ENCODE data around the gene PLXND1.

PLXND1 gene

DNA sequence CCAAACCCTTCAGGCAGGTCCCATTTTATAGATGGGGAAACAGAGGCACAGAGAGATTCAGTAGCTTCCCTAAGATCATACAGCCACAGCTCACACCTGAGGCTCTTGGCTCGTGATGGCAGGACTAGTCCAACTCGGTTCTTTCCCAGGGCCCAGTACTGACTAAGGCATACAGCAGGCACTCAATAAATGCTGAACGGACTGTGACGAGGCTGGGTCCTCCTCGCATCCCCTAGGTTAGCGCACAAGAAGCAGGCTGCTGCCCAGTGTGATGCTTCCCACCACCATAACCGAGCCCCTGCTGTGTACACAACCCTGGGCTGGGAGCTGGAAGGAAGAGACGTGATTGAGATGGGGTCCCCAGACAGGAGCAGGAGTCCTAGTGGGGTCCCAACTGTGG is 24.9 kb downstream of the PLXND1 start:
- no peak for FAIRE-seq

DNA sequence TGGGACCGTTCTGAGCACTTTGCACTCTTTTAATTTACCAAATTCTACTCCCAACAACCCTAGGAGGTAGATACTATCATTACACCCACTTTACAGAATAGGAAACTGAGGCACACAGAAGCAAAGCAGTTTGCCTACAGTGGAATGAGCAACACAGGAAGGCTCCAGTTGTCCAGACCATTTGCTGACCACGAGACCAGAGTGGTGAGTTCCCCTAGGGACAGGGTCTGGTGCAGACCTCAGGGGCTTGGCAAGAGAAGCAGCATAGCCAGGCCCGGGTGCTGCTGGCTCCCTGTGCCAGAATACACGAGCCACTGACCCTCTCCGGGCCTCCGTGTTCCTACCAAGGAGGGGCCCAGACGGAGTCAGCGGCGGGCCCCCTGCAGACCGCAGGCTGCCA is 26.5 kb downstream of the PLXND1 start:
- FAIRE-seq: no peak

DNA sequence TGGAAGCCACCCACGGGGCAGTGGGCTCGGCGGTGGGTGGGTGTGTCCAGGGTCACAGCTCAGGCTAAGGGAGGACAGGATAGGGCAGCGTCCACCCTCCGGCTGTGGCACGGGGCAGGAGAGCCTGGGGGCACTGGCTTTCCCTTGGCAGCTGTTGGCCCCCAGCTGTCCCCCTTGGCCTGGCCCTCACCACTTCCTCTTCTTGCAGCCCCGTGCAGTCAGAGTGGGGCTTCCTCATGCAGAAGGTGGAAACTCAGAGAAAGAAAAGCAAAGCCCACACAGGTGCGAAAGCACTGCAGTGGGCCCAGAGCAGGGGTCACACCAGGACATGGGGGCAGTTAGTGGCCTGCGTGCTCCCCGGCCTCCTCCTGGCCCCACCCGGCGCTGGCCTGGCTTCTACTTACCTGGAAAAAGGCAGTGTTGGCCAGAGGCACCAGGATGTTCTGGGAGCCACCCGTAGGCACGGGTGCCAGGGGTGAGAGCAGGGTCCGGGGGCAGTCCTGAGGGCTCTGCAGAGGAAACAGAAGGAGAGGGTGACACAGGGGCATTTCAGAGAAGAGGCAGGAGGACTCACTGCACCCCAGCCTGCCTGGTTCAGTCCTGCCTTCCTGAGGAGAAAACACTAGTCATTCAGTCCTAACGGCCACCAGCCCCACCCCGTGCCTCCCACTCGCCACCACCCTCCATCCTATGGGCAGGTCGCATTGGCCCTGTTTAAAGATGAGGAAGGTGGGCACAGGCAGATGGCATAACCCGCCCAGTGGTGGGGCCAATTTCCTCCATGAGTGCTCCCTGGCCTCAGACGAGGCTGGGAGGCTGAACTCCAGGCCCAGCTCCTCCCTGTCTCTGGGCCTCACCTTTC is 28.3 kb downstream of the PLXND1 start:
- no peak for FAIRE-seq

DNA sequence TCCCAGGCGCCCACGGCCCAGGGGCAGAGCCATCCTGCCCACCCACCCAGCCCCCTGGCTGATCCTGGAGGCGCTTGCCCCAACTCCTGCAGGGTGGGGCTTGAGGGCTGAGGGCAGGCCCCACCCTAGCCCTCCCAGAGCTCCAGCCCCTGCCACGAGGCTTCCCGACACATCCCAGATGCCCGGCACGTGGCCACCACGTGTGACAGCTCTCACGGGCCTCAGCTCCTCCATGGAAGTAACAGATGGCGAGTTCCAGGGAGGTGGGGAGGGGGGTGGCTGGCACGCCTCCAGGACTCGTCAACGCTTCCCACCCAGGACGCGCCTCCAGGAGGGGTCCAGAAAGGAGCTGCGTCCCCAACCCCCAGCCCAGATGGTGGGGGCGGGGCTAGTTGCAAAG is 29.1 kb downstream of the PLXND1 start:
- FAIRE-seq: no peak

DNA sequence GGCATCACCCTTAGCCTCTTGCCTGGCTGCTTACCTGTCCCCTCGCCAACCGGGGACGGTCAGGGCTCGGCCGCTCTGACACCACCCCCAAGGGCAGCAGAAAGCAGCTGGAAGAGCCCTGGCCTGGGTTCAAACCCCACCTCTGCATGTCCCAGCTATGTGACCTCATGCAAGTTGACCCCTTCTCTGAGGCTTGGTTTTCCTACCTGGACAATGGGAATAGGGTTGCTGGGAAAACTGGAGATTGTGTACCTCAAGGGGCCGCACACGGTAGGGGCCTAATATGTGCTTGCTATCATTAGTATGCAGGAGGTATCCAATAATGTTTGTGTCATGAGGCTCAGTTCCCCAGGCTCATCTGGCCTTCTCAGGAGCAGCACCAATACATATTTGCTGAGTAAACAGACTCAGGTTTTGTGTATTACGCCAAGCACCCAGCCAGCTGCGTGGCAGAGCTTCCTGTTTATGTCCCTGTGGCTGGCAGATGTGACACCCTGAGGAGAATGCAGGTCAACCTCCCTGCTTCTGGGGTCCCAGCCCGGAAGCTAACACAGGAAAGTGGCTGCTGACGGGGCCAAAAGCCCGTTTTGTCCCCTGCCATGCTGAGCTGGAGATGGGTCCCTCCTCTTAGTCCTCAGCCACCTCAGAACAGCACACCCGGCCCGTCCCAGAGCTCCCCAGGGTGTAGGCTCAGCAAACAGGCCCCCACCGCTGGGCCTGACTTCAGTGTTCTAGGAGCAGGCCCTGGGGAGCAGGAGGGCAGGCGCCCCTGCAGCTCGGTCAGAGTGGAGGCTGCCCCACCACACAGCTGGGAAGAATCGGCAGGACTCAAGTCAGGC is 29.7 kb downstream of the PLXND1 start:
- FAIRE-seq: no peak

DNA sequence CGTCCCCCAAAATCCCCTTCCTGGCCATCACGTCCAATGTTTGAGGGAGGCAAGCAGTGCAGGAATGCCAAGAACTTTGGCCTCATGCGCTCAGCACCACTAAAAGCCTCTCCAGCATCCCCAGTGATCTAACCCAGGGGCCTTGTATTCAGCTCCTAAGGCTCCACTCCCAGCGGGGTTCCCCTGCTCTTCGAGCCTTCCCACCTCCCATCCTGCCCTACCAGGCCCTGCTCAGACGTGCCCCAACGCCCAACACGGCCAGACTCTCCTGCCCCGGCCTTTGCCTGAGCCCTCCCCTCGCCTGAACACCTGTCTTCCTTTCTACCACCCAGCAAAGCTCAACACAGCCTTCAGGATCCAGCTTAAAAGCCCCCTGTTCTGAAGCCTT is 30.5 kb downstream of the PLXND1 start:
- no peak for FAIRE-seq

DNA sequence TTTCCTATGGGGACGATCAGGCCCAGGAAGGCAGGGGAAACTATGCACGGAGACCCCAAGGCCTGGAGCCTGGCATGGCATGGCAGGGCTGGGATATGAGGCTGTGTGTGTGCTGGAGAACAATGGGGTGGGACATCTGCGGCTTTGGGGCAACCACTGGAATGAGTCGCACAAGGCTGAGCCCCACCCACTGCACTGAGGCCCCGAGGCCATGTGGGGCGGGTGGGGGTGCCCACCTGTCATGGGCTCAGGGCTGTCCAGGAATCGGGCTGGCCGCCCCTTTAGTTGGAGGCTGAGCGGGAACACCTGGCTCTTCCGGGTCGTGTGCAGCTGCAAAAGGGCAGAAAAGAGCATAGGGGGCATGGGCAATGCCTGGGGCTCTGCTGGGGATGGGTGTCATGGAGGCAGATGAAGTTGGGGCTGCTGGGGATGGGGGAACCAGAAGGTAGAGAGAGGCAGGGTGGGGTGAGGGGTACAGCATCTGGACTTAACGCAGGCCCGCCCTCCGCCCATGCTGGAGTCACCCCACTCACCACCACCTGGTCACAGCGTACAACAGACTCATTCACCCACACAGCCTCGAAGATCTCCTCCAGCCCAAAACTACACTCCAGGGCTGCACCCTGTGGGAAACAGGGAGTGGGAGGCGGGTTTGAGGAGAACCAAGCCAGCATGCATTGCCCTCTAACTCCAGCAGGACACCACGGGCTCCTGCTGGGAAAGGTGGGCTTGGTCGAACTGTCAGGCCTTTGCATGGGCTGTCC is 31.1 kb downstream of the PLXND1 start:
- no peak for FAIRE-seq

DNA sequence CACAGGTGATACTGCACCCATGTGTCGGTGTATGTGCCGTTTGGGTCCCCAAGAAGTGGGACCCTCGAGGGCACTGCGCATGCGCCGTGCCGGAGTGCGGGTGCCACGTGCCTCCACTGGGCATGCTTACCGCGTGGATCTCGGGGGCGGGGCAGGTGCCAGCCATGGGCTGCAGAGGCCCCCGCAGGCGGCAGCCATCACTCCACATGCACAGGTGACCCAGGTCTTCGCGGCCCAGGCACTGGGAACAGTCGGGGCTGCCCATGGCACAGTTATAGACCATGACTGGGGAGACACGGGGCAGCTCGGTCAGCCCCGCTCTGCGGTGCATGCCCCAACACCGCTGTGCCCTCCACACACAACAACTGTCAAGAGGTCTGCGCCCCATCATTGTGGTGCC is 32.3 kb downstream of the PLXND1 start:
- no peak for FAIRE-seq

DNA sequence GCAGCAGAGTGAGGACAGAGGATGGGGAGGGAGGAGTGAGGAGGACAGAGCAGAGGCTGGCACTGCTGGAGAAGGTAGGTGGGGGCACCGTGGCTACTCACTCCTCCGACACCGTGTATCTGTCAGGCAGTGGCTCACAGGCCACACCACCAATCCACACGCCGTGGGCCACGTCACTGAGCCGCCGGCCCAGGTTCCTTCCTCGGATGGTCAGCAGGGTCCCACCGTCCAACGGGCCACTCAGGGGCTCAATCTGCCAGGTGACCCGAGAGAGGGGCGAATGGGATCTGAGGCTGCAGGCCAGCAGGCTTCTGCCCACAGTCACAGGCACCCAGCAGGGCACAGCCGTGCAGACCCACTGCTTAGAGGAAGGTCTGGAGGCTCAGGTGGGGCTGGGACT is 33.0 kb downstream of the PLXND1 start:
- FAIRE-seq: no peak

DNA sequence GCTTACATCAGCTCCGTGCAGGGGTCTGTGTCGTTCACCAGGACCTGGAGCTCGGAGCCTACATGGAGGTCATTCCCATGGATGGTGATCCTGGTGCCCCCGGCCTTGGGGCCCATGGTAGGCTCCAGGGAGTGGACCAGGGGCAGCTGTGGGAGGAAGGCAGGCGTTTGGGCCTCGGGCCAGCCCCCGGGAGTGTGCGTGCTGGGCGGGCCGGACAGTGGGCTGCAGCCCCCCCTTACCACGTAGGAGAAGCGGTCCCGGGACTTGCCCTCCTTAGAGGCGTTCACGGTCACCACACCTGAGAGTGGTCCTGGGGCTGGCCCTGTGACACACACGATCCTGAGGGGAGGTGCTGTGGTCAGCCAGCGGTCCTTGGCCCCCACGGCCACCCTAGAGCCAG is 33.9 kb downstream of the PLXND1 start:
- FAIRE-seq: no peak

DNA sequence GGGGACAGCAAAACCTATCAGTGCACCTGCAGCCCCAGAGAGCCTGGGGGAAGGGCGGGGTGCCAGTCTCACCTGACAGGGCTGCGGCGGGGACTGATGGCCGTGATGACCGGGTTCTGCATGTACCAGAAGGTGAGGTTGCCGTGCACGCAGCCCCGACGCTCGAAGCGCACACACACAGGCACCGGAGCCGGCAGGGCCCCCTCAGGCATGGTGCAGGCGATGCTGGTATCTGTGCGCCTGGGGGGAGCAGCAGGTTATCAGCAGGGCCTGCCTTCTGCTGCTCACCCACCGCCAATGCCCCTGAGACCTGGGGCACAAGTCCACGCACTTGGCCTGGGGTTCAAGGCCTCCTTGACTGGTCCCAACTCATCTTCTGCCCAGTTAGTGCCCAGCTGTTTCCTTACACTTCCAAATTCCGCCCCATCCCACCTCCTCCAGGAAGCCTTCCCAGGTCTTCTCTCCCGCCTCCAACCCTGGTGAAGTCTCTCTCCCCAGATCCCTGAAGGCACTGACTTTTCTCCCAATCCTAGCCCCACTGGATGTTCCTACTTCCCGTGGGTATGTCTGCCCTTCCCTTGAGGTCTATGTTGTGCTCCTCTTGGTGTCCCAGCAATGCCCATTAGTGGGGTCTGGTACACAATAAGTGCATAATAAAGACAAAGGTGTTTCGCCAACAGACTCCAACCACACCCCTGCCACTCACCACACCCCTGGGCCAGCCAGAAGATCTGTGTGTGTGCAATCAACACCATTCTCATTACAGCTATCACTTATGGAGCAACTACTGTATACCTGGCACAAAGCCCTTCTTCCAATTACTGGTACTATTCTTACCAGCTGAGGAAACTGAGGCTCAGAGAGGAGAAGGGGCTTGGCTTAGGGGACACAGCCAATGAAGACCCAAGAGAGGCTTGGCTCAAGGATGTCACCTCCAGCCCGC is 34.6 kb downstream of the PLXND1 start:
- FAIRE-seq: no peak

DNA sequence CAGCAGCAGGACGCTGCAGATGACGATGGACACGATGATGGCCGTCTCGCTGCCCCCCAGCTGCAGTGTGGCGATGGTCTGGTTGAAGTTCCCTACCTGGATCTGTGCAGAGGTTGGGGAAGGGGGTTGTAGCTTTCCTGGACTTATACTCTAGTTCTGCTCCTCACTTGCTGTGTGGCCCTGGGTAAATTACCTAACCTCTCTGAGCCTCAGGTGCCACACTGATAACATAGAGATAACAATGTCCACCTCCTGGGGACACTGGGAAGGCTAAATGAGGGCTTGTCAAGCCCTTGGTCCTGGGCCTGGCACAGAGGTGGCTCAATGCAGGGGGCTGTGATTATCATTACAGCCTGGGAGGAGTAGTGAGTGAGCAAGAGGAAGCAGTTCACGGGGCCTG is 36.6 kb downstream of the PLXND1 start:
- FAIRE-seq: no peak

DNA sequence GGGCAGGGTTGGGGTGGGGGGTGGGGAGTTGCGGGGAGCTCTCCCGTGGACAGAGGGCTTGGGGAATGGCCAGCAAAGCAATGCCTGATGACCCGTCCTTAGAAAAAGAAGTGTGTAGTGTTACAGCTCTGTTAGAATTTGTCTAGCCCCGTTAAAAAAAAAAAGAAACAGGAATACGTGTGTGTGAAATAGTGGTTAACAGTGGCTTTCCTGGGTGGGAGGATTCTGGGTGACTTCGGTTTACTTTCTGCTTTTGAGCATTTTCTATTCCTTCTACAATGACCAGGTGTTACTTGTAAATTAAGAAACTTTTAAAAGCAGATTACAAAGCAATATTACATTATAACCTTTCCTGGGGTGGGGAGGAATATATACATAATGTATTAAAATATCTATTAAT is 38.5 kb downstream of the PLXND1 start:
- no peak for FAIRE-seq

DNA sequence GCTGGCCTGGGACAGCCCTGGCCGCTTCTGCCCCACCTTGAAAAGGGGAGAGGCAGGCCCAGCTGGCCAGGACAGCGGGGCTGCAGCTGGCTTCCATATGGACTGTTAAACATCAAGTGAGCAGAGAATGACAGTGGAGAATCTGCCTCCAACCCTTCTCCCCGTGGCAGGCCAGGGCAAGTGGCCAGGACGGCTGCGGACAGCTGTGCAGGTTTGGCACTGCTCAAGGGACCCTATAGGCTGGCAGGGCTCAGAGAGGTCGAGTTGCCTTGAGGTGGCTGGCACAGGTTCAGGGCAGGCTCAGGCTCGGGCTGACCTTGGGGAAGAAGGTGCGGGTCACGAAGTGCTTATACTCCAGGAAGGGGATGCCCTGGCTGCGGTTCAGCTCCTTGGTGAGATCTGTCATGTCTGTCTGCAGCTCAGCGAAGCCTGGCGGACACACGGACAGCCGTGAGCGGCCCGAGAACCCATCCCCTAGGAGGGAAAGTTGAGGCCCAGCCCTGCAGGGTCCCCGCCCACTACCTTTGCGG is 39.2 kb downstream of the PLXND1 start:
- no peak for FAIRE-seq

DNA sequence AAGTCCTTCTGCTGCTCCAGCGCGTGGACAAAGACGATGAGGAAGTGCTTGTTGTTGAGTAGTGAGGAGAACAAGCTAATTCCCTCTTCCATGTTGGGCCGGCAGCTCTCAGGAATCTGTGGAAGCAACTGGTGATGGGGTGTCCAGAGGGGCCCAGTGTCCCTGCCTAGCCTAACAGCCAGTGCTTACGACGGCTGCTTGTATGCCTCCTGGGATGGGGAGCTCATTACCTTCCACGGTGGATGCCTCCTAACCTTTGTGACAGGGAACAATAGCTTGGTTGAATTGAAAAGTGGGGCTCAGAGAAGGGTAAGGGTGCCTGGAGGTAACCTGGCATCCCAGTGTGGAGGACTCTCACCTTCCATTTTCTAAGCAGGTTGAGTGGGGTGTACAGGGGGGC is 40.6 kb downstream of the PLXND1 start:
- FAIRE-seq: no peak

DNA sequence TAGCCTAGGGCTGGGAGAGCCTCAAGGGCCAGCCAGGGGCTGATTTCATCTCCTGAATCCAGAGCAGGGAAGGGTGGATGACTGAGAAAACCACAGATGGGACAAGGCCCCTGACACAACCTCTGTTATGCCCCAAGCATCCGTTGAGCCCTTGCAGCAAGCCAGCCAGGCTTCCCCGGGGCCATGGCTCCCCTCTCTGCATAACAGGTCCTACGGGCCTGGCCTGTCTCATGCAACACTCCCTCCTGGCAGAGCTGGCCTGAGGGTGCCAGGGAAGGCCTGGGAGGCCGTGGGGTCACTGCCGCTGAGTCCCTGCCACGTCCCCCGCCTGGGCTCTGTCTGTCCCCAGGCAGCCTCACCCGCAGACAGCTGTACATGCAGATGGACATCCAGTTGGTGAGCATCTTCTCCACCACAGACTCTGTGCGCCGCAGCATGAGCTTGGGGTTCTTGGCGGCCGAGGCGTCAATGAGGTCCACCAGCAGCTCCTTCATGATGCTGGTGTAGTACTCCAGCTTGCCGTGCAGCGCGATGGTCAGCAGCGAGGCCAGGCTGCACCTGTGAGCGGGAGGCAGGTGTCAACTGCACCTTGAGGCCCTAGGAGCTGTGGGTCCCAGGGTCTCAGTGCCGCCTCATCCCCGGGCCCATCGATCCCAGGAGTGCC is 41.4 kb downstream of the PLXND1 start:
- no peak for FAIRE-seq

DNA sequence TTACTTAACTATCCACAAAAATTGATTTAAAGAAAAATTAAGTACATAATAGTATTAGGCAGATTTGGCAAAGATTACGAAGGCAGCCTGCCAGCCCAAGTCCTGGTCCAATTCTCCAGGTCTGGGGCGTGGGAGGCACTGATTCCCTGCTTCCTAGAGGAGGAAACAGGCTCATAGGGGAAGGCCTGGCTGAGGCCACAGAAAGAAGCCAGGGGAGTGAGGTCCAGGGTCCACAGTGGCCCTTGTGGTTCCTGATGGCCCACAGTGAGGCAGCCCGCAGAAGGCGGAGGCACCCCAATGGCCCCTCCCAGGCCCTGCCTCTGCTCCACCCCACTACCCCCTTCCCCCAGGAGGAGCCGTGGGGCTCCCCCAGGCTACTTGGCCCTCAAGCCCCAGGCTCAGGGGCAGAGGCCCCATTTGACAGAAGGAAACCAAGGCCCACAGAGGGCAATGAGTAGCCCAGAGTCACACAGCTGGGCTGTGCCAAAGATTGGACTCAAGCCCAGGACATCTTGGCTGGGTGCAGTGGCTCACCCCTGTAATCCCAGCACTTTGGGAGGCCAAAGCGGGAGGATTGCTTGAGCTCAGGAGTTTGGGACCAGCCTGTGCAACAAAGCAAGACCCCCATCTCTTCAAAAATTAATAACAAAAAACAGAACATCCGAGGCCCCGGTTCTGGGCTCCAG is 42.5 kb downstream of the PLXND1 start:
- FAIRE-seq: no peak

DNA sequence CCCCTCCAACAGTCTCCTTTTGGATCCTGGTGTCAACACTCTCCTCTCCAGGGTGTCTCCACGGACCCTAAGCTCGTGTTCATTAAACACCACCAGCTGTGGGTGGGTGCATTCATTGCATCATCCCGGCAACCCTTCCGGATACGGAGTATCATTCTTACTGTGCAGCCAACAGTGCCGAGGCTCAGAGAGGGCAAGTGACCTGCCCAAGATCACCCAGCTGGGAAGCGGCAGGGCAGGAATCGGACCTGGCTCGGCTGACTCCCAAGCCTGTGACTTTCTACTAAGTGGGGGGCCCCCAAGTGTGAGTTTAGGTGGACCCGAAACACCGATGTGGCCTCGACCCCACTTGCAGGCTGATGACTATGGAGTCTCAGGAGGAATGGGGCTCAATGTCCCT is 43.1 kb downstream of the PLXND1 start:
- no peak for FAIRE-seq

DNA sequence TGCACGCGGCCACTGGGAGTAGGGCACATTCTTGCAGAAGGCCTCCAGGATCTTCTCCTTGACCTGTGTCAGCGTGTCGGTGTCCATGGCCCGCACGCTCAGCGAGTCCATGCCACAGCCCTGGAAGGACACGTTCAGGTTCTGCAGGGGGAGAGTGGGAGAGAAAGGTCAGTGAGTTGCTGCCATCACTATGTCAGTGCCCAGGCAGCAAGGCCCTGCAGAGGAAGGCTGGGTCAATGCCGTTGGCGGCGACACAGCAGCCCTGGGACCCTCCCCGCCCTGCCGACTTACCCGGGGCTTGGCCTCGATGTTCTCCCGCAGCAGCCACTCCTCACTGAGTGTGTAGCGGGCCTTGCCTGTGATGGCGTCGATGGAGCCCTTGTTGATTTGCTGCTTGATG is 43.7 kb downstream of the PLXND1 start:
- FAIRE-seq: no peak

DNA sequence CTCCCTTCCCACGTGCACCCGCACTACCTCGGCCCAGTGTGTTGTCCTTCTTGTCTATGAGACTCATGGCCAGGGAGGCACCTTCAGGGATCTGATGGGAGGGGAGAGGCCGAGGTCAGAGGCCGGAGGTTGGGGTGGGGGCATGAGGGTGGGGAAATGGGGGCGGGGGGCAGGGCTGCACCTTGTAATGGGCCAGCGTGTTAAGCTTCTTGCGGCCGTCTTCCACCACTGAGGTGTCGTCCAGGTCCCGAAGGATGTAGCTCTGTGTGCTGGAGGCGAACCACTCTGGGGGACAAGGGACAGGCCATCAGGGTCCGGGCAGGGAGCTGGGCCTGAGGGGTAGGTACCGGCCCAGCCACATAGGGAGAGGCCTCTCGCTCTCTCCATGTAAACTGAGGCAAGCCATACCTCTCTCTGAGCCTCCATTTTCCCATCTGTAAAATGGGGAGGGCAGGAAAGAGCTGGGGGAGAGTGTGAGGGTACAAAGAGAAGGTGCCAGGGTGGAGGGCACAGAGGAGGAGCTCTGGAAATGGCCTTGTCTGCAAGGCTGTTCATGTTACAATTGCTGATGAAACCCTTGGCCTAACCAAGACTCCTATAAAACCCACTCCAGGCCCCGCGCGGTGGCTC is 44.7 kb downstream of the PLXND1 start:
- FAIRE-seq: no peak

Measured in colon (tissue), 2 donors.